GM21360 (cell line): ENCODE data around the gene USP36.
"Not testable (repeated sequence)": the region's sequence is repeated elsewhere in the genome, so short reads cannot be mapped to it uniquely, and the experiment has no call there.

ENCODE experiments used
- ATAC-seq: cut with Tn5 transposase; IDR thresholded peaks from one replicate; pipeline ENCODE4 v1.9.1; 2021; ENCODE audit warnings: mild to moderate bottlenecking, moderate library complexity; ENCODE audit not compliant: unreplicated experiment

Gene USP36

DNA sequence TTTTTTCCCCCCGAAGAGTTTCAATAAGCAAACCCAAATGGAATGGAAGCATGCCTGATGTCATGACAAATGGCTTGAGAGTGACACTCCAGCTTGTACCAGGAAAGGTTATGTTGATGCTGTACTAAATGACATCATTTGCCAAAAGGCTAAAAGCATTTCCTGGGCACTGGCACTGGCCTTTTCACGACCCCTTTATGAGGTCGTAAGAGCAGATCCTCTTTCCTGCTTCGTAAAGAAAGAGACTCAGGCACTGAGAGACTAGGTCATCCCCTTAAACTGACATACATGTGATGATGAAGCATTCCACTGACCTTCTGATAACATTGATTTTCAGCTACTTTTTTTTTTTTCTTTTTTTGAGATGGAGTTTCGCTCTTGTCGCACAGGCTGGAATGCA is 31.9 kb upstream of the USP36 start:
- ATAC-seq = no peak

DNA sequence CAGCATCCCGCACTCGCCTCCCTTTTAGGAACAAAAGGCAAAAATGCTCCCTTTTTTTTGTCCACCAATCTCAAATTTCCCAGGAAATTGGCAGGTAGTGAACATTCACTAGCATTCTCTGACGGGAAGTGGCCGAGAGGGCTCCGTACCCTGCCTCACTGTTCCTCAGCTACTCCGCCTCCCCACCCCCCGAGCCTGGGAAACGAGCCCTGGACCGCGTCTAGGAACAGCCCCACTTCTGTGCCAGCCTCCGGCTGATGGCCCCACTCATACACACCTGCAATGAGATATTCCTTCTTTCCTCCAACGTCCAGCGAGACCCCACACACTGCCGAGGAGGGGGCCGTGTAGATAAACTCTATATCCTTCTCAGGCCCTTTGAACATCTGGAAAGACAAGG is 30.0 kb upstream of the USP36 start:
- ATAC-seq = no peak

DNA sequence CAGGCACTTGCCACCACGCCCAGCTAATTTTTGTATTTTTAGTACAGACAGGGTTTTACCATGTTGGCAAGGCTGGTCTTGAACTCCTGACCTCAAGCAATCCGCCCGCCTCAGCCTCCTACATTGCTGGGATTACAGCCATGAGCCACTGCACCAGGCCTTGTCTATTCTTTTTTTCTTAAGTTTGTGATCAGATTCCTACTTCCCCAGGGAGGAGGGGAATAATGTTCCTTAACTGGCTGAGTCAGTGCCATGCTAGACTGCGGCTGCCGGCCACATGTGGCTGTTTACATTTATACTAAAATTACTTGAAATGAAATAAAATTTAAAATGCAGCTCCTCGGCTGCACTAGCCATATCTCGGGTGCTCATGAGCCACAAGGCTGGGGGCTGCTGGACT is 27.8 kb upstream of the USP36 start:
- ATAC-seq = no peak

DNA sequence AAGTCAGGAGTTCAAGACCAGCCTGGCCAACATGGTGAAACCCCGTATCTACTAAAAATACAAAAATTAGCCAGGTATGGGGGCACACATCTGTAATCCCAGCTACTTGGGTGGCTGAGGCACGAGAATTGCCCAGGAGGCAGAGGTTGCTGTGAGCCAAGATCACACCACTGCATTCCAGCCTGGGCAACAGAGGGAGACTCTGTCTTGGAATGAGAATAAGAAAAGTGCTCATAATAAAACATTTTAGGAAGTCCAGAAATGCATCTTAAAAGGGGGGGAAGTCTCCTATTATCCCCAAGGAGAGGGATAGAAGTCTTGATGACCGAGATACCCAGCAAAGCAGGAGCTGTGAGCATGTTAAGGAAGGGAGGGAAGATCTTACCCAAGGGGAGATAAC is 26.4 kb upstream of the USP36 start:
- not testable (repeated sequence) for ATAC-seq

DNA sequence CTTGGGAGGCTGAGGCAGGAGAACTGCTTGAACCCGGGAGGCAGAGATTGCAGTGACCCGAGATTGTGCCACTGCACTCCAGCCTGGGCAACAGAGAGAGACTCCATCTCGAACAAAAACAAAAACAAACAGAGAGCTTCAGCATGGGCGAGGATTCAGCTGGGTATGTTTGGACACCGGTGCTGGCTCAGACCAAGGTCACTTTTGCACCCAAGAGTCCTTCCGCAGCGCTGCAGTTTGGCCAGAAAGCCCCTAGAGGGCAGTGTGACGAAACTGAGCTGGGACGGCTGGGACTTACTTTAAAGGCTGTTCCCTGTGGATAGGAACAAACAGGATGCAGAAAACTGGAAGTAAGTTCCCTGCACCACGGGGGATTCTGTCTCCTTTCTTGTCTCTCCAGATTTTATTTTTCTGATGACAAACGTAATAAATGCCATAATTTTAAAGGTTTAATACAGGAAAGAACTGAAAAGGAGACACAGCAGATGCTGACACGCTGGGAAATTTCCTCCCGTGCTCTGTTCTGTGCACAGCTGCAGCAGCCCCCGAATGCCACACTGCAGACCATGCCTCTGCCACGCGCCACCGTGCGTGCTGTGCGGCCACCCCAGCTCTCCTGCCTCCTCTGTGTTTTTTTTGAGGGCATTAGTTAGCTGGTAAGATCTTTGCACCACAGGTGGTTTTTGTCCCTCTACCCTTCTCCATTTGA is 25.2 kb upstream of the USP36 start:
- ATAC-seq = no peak

DNA sequence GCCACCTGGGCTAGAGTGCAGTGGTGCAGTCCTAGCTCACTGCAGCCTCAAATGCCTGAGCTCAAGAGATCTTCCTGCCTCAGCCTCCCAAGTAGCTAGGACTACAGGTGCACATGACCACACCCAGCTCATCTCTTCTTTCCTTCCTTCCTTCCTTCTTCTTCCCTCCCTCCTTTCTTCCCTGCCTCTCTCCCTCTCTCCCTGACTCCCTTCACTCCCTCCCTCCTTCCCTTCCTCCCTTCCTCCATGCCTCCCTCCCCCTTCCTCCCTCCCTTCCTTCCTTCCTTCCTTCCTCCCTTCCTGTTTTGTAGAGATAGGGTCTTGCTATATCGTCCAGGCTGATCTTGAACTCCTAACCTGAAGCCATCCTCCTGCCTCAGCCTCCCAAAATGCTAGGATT is 23.5 kb upstream of the USP36 start:
- no peak for ATAC-seq

DNA sequence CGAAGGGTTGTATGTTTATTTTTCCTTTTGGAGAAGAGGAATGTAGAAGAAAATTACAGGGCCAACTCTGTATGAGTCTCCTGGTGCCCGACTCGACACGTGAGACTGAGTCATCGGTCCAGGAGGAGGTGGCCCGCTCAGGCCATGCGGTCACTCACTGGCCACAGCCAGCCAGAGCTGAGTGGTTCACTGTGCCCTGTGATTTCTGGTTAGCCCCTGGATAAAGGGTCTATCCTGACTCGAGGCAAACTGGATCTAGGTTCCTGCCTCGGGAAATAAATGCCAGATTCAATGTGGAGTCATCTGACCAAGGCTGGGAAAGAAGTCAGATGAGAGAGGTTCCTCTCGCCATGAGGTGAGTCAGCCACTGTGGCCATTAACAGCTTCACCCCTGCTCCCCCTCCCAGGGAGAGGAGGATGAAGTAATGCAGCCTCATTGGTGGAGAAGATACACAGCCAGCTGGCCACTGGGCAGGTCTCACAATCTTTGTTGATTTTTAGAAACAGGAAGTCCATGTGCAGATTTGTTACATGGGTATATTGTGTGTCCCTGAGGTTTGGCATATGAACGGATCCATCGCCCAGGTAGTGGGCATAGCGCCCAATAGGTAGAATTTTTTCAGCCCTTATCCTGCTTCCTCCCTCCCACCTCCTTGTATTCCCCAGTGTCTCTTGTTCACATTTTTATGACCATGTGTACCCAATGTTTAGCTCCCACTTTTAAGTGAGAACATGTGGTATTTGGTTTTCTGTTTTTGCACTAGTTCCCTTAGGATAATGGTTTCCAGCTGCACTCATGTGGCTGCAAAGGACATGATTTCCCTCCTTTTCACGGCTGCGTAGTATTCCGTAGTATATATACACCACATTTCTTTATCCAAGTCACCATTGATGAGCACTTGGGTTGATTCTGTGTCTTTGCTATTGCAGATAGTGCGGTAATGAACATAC is 21.7 kb upstream of the USP36 start:
- no peak for ATAC-seq

DNA sequence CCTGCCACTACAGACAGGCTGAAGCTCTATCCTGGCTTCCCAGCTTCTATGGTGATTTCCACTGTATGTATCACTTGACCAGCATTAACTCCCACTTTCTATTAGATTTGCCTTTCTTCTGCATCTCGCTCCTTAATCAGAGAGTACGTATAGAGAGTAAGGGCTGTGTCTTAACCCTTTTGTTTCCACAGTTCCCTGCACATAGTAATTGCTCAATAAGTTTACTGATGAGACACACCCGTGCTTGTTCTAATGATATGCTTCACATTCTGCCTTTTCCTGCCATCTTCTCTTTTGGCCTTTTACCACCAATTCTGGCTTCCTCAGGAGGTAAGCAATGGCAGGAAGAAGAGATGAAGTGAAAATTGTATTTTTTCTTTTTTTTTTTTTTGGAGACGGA is 20.6 kb upstream of the USP36 start:
- no peak for ATAC-seq

DNA sequence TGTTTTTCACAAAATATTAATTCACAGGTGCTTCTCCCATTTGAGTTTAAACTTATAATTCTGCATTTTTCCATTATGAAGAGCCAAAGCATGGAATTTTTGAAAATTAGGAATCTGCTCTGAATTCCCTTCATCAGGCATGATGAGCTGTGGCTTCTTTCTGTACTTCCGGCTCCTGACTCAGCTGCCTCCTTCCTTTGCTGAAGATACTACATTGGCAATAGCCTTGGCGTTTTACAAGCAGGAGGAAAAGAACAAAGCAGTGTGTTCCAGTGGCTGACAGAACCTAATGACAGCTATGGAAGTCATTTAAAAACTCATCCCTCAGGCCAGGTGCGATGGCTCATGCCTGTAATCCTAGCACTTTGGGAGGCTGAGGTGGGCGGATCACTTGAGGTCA is 18.4 kb upstream of the USP36 start:
- no peak for ATAC-seq

DNA sequence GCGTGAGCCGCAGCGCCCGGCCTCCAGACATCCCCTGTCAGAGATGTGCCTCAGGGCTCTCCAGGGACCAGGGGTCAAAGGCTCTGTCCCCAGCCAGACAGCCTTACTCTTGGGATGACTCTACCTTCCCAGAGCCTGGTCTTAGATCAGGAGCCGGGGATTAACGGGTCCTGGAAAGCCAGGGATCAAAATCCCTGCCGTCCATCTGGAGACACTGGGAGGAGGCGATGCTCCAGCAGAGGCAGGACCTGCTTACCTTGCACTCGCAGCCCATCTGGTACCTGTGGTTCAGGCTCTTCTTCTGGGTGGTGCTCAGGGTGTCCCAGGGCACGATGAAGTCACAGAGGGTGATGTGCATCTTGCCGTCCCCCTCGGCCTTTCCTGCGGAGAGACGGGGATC is 16.7 kb upstream of the USP36 start:
- ATAC-seq = no peak

DNA sequence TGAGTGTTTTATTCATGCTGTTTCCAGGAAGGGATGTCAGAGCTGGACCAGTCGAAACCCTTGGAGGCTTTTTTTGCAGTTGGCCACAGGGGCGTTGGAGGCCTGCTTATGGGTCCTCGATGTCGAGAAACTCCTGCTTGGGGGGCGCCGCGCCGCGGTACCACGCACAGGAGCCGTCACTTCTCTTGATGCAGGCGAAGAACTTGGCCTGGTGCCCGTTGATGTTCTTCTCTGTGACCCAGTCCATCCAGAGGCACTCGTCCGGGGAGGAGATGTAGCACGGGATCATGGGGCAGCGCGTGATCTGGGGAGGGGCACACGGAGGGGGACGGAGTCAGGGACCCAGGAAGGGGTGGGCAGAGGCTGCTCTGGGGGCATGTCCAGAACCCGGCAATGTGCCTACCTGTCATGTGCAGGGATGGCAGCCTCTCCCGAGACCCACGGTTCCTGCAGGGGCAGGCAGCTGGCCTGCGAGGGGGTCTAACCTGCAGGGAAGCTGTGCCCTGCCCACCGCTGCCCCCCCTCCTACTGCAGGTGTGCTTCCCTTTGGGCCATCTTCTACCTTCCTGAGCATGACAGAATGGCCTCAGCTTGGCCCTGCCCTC is 15.0 kb upstream of the USP36 start:
- no peak for ATAC-seq

DNA sequence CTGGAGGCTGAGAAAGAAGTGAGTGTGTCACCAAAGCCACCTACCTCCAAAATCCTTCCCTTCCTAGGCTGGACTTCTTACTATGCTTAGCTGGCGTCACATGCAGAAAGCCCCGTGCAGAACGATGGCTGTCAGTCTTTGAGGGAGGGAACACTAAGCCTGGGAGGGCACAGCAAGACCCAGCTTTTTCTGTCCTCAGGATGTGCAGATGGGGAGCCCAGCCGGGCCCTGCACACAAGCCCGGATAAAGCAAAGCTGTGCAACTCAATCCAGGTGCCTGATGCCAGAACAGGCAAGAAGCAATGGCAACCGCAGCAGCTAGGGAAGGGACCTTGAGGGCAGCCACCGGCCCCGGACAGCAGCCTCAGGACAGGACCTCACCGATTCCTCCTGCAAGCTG is 13.9 kb upstream of the USP36 start:
- ATAC-seq = no peak

DNA sequence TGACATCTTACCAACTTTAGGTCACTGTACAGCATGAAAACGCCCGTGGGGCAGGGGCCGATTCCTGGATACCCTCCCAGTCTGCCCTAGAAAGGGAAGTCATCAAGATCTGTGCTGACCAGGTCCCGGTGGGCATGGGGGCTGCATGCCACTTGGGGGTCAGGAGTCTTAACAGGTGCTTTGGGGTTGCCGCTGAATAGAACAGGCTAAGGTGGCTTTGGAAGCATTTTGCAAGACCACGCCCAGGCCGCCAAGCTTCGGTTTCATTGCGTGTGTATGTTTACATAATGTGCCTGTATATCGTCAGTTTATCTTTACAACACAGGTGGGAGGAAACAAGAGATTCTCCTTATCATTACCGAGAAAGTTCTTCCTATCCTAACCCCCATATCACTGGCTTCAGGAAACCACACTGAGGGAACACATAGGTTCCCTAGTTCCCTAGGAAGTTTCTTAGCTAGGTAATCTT is 13.3 kb upstream of the USP36 start:
- ATAC-seq = no peak

DNA sequence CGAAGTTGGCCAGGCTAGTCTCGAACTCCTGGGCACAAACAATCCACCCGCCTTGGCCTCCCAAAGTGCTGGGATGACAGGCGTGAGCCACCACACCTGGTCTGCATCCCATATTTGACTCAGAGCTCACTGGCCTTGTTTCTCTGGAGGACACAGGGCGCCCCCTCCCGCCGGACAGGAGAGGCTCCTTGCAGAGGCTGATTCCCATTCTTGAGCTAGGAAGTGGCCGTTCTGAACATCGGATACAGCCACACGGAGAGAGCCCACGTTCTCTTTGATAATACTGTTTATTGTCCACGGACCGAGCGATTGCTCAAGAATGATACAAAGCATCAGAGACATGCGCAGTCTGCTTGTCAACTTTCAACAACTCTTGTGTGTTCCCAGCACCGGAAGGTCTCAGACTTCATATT is 12.1 kb upstream of the USP36 start:
- no peak for ATAC-seq

DNA sequence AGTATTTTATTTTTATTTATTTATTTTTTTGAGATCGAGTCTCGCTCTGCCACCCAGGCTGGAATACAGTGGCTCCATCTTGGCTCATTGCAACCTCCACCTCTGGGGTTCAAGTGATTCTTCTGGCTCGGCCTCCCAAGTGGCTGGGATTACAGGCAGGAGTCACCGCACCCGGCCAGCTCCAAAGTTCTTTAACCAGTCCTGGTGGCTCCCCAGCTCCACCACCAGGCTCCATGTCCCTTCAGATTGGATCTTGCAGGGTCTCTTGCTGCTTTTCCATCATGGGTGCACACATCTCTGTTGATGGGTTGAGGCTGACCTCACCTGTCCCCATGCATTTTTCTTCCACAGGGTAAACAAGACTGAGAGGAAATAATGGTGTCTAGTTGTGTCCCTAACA is 8.4 kb upstream of the USP36 start:
- ATAC-seq = no peak

DNA sequence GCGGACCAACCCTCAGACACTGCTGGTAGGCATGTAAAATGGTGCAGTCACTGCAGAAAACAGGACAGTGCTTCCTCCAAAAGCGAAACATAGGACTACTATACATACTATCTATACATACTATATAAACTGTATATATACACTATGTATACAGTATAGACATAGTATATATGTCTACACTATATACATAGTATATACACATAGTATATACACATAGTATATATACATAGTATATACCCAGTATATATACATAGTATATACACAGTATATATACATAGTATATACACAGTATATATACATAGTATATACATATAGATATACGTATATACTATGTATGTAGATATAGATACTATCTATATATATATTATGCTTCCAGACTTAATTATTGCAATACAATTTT is 6.4 kb upstream of the USP36 start:
- ATAC-seq = no peak

DNA sequence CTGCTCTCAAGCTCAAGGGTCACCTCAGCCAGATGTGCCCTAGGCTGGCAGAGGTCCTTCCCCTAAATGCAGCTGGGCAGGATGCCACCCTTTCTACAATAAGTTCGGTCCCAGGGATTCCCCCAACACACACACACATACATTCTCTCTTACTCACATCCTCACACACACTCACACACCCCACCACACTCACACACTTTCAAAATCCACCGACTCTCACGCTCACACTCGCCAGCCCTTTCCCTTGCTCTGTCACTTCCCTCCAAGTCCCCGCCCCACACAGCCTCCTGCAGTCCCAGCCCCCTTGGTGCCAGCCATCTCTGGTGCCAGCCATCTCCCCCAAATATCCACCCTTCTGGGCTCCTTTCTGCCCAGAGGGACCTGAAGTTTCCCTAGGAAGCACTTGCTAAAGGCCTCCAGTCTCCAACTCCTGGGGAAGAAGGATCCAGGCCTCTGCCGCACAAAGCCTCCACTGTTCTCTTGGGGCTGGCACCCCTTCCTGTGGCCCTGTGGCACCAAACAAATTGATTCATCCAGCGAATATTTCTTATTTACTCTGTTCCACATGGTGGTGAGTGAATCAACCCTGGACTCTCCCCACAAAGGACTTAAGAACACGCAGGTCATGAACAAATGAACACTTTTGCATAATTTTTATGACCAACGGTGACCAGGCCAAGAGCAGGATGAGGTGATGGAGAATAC is 3.8 kb upstream of the USP36 start:
- no peak for ATAC-seq

DNA sequence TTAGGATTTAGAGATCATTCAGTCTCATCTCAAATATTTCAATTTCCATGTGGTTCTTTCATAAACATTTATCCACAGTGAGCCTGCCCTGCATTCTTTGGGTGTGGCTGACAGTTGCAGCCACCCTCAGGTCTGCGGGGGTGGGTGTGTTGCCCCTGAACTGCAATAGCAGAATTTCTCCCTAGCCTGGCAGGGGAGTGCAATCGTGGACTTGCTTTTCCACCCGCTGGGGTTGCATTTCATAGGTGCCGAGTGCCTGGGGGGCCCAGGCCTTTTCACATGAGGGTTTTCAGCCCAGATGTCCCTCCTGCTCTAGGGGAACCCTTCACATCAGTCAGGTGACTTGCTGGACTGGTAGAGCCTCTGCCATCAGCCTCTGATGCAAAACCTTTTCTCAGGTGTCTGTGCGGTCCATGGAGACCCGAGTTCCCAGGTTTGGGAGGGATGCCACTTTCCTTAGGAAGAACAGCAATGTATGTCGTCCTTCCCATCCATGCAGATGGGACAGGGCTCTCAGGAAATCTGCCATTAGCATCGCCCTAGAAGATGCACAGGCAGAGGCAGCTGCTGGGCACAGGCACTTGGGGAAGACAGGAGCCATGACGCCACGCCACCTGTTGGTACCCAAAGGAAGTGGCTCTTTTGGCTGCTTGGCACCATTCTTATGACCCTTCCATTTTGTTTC is 2.4 kb upstream of the USP36 start:
- ATAC-seq = no peak

DNA sequence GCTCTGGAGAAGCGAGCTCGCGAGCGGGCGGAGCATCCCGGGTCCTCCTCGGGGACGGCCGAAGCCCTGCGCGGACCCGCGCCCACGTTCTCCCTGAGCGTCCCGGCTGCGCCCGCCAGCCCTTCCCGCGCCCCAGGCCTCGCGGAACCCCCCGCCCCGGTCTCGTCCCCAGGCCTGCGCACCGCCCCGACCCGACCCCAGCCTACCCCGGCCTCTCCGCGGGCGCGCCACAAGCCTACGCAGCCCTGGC is 159 bp downstream of the USP36 start:
- ATAC-seq = no peak

DNA sequence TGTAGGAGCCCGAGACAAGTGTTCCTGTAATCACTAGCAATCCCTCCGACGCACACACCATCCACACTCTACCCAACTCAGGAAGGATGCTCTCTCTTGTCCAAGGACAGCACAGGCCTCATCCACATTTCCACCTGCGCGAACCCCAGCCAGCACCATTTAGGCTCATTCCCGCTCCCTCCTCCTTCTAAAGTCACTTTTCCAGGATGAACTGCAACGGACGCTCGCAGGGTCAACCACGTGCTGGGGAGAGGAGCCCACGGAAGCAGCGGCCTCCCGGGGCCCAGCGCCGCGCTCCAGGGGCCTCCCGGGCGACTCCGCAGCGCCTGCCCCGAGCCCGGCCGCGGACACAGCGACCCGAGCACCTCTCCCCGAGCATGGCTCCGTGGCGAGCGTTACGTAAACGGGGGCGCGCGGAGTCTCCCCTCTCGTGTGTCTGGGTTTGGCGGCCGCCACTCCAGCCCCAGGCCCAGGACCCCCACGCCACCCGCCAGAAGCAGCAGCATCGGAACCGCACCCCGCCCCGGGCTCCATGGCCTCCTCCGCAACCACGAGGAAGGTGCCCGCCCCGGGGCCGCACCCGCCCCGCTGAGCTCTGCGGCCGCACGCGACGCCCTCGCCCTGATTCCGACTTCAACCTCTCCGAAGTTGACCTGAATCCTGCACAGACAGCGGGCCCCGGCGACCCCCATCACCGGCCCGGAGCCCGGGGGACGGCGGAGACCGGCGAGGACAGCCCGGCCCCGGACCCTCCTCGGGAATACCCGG is 668 bp downstream of the USP36 start:
- peak; percentile 23 for ATAC-seq
